Measurements from ENCODE around the gene DNPH1. TPM values are rescaled to one million over a fixed set of nuclear protein-coding genes. Genes with fewer than 3 reads are reported as not detected.
A peak's percentile ranks its signal among the peaks of the same experiment; 100 is the strongest.

Gene DNPH1
- total and polyA plus RNA-seq, 9 of the 15 experiments (the other 6 are each of a cell fraction or from before 2014, with no cell fraction given), result 7.3 to 300 (median 68.7) TPM

- 0 out of 2 replicates have a peak, but pooled peaks have one; percentile 9 for TF ChIP-seq MYNN (IDR thresholded peaks at IDR 0.05)
- TF ChIP-seq MYNN (CRISPR knock-in tag; IDR thresholded peaks at IDR 0.05), result no peak
- TF ChIP-seq FOXJ3 (CRISPR knock-in tag; IDR thresholded peaks at IDR 0.05), result no peak
- TF ChIP-seq, protein P1, sequence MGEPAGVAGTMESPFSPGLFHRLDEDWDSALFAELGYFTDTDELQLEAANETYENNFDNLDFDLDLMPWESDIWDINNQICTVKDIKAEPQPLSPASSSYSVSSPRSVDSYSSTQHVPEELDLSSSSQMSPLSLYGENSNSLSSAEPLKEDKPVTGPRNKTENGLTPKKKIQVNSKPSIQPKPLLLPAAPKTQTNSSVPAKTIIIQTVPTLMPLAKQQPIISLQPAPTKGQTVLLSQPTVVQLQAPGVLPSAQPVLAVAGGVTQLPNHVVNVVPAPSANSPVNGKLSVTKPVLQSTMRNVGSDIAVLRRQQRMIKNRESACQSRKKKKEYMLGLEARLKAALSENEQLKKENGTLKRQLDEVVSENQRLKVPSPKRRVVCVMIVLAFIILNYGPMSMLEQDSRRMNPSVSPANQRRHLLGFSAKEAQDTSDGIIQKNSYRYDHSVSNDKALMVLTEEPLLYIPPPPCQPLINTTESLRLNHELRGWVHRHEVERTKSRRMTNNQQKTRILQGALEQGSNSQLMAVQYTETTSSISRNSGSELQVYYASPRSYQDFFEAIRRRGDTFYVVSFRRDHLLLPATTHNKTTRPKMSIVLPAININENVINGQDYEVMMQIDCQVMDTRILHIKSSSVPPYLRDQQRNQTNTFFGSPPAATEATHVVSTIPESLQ (CRISPR knock-in tag; IDR thresholded peaks at IDR 0.05), result no peak
- TF ChIP-seq, protein P2, sequence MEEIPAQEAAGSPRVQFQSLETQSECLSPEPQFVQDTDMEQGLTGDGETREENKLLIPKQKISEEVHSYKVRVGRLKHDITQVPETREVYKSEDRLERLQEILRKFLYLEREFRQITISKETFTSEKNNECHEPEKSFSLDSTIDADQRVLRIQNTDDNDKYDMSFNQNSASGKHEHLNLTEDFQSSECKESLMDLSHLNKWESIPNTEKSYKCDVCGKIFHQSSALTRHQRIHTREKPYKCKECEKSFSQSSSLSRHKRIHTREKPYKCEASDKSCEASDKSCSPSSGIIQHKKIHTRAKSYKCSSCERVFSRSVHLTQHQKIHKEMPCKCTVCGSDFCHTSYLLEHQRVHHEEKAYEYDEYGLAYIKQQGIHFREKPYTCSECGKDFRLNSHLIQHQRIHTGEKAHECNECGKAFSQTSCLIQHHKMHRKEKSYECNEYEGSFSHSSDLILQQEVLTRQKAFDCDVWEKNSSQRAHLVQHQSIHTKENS (CRISPR knock-in tag; IDR thresholded peaks at IDR 0.05), result no peak
- TF ChIP-seq KAT7 (CRISPR knock-in tag; IDR thresholded peaks at IDR 0.05; ENCODE audit: borderline replicate concordance), result no peak
- no peak for TF ChIP-seq RBFOX2 (IDR thresholded peaks at IDR 0.05; ENCODE audit: low read depth, low read length)
- no peak for TF ChIP-seq PRPF4 (IDR thresholded peaks at IDR 0.05; ENCODE audit: insufficient read depth, low read depth, low read length, poor library complexity, severe bottlenecking)
- TF ChIP-seq NFIX (CRISPR knock-in tag; IDR thresholded peaks at IDR 0.05; ENCODE audit: low read depth), result no peak
- TF ChIP-seq HMBOX1 (IDR thresholded peaks at IDR 0.05), result no peak
- peak; percentile 83 for TF ChIP-seq TCF3 (CRISPR knock-in tag; IDR thresholded peaks at IDR 0.05)
- no peak for TF ChIP-seq NFE2 (IDR thresholded peaks at IDR 0.05; ENCODE audit: low read depth)
- TF ChIP-seq ATF7 (IDR thresholded peaks at IDR 0.05), result no peak
- no peak for TF ChIP-seq ARNT (IDR thresholded peaks at IDR 0.05)
- TF ChIP-seq SIN3A (IDR thresholded peaks at IDR 0.05; ENCODE audit: borderline replicate concordance in 2 of 2, control insufficient read depth in 1 of 2, low read depth in 2 of 2, low read length in 2 of 2), result no peak
- no peak for TF ChIP-seq MAFG (tag; conservative IDR thresholded peaks at IDR 0.05)
- TF ChIP-seq, protein P3, sequence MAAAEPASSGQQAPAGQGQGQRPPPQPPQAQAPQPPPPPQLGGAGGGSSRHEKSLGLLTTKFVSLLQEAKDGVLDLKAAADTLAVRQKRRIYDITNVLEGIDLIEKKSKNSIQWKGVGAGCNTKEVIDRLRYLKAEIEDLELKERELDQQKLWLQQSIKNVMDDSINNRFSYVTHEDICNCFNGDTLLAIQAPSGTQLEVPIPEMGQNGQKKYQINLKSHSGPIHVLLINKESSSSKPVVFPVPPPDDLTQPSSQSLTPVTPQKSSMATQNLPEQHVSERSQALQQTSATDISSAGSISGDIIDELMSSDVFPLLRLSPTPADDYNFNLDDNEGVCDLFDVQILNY (CRISPR knock-in tag; IDR thresholded peaks at IDR 0.05), result peak; percentile 63; the same call in 1 of the 2 replicates
- TF ChIP-seq, protein P4, sequence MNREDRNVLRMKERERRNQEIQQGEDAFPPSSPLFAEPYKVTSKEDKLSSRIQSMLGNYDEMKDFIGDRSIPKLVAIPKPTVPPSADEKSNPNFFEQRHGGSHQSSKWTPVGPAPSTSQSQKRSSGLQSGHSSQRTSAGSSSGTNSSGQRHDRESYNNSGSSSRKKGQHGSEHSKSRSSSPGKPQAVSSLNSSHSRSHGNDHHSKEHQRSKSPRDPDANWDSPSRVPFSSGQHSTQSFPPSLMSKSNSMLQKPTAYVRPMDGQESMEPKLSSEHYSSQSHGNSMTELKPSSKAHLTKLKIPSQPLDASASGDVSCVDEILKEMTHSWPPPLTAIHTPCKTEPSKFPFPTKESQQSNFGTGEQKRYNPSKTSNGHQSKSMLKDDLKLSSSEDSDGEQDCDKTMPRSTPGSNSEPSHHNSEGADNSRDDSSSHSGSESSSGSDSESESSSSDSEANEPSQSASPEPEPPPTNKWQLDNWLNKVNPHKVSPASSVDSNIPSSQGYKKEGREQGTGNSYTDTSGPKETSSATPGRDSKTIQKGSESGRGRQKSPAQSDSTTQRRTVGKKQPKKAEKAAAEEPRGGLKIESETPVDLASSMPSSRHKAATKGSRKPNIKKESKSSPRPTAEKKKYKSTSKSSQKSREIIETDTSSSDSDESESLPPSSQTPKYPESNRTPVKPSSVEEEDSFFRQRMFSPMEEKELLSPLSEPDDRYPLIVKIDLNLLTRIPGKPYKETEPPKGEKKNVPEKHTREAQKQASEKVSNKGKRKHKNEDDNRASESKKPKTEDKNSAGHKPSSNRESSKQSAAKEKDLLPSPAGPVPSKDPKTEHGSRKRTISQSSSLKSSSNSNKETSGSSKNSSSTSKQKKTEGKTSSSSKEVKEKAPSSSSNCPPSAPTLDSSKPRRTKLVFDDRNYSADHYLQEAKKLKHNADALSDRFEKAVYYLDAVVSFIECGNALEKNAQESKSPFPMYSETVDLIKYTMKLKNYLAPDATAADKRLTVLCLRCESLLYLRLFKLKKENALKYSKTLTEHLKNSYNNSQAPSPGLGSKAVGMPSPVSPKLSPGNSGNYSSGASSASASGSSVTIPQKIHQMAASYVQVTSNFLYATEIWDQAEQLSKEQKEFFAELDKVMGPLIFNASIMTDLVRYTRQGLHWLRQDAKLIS (CRISPR knock-in tag; IDR thresholded peaks at IDR 0.05), result no peak
- TF ChIP-seq ZBED1 (IDR thresholded peaks at IDR 0.05), result no peak
- no peak for TF ChIP-seq GTF2A2 (tag; IDR thresholded peaks at IDR 0.05)
Measured at GRCh38 chr6:43226192-43226851, 3.0 kb downstream of the DNPH1 start (continued).
